LNCAP (cell line): Measurements from ENCODE around the gene AIPL1.

Experiments used
- CTCF ChIP-seq: fragments of 450-650 bp; IDR thresholded peaks from 2 replicates; pipeline ENCODE4 v1.5.1; 2017; ENCODE audit warnings: mild to moderate bottlenecking

The AIPL1 gene

GRCh38 chr17:6471531-6472465 is 36.9 kb upstream of the AIPL1 start:
- no peak for TF ChIP-seq CTCF

DNA sequence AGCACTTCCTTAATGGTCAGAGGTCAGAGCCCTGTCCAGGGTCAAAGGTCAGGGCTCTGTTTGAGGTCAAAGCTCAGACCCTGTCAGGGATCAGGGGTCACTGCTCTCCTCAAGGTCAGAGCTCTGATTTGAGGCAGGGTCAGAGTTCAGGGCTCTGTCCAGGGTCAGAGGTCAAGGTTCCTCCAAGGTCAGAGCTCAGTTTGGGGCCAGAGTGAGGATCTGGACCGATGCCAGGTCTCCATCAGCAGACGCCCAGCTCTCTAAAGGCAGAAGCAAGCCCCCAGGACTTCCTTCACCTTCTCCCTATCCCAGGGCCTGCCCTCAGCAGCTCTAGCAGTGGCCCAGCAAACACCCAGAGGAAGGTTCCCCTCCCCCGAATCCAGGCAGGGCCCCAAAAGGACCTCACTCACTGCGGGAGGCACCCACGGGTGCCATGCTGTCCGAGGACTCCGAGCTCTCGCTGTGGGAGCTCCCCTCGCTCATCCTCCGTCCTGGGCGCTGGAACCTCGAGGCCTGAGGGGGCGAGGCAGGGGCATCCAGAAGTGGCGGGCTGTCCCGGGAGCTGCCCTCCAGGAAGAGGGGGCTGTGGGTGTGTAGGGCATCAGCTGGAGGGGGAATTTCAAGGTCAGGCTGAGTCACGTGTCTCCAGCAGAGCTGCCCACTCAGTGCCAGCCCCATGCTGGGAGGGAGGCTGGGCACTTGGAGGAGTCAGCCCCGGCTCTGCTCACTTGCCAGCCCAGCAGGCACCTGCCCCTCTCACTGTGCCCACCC is 36.0 kb upstream of the AIPL1 start:
- no peak for TF ChIP-seq CTCF

GRCh38 chr17:6470146-6470718 is 35.3 kb upstream of the AIPL1 start:
- TF ChIP-seq CTCF: no peak

GRCh38 chr17:6468051-6468790 is 33.3 kb upstream of the AIPL1 start:
- no peak for TF ChIP-seq CTCF

- no peak for TF ChIP-seq CTCF
These were observed 32.6 kb upstream of the AIPL1 start for GRCh38 chr17:6467567-6467966.

GRCh38 chr17:6465206-6466003 is 30.5 kb upstream of the AIPL1 start:
- no peak for TF ChIP-seq CTCF
